Kidney (tissue), 14 donors: ENCODE measurements around the gene C1QTNF1. TPM values are rescaled to one million over a fixed set of nuclear protein-coding genes. Genes with fewer than 3 reads are reported as not detected.

Experiments used
- DNase-seq, 5 donors: peaks; one replicate each; pipeline ENCODE4 v3.0.0-alpha.2; 2013 to 2020
- FAIRE-seq: peaks from 2 replicates; lab custom pipeline; 2012; peaks lifted over from hg19 to GRCh38; lab: Jason Lieb, UNC
- H3K27ac ChIP-seq, 2 donors: one replicate each; pipeline ENCODE4 v1.7.0; 2013; ENCODE audit warnings: low read depth in 2 of 2, low read length in 2 of 2, inconsistent platforms in 1 of 2
- H3K27me3 ChIP-seq: one replicate; pipeline ENCODE4 v1.7.1; 2013; ENCODE audit warnings: low read length, inconsistent platforms; ENCODE audit not compliant: control insufficient read depth, insufficient read depth
- H3K36me3 ChIP-seq, 3 donors: one replicate each; pipeline versions ENCODE4 v1.7.0 to v1.7.1; 2013; ENCODE audit warnings: low read length in 3 of 3, control low read depth in 1 of 3, inconsistent platforms in 1 of 3; ENCODE audit not compliant: insufficient read depth in 3 of 3, control insufficient read depth in 2 of 3
- H3K4me1 ChIP-seq, 3 donors: one replicate each; pipeline versions ENCODE4 v1.7.0 to v1.7.1; 2013; ENCODE audit warnings: low read length in 3 of 3, inconsistent platforms in 1 of 3, low read depth in 1 of 3; ENCODE audit not compliant: control insufficient read depth in 2 of 3, insufficient read depth in 2 of 3
- H3K4me3 ChIP-seq, 3 donors: one replicate each; pipeline versions ENCODE4 v1.7.0 to v1.8.1; 2013; ENCODE audit warnings: low read length in 3 of 3, control low read depth in 1 of 3, inconsistent platforms in 1 of 3
- H3K9ac ChIP-seq, 3 donors: one replicate each; pipeline versions ENCODE4 v1.7.0 to v1.7.1; 2013; ENCODE audit warnings: low read length in 3 of 3, control low read depth in 1 of 3, inconsistent platforms in 1 of 3
- H3K9me3 ChIP-seq, 3 donors: one replicate each; pipeline versions ENCODE4 v1.7.0 to v1.7.1; 2013; ENCODE audit warnings: low read length in 3 of 3, control low read depth in 1 of 3, inconsistent platforms in 1 of 3; ENCODE audit not compliant: control insufficient read depth in 2 of 3, insufficient read depth in 1 of 3
- CTCF ChIP-seq: IDR thresholded peaks from 3 replicates; pipeline ENCODE4 v1.5.1; 2012; ENCODE audit warnings: mild to moderate bottlenecking, moderate library complexity, borderline replicate concordance; ENCODE audit not compliant: insufficient read depth; ENCODE audit errors: extremely low read depth
- intact Hi-C: fragments of 100-400 bp; cut with DNase I; formaldehyde crosslinking; loops from one replicate; pipeline ENCODE4 v1.11.1; 2022
- polyA plus RNA-seq: library from polyadenylated mRNA; stranded (reverse); fragments of 350-450 nt; fragmentation: Illumina TruSeq; extraction: RNeasy Lipid Tissue Mini Kit (QIAGEN cat#74804); gene quantifications from one replicate; pipeline ENCODE4 v1.2.3, GENCODE V29; 2014; ENCODE audit warnings: low read depth, low replicate concordance; ENCODE audit not compliant: insufficient read depth
- total RNA-seq: library from RNA; stranded (reverse); fragmentation: NEBNext Ultra II Directional; extraction: Animal tissue kit (Norgen Biotek cat#: 25700); gene quantifications from one replicate; pipeline ENCODE4 v1.2.1, GENCODE V29; 2021
- donor health status: control.
- donor health status: control.
- donor health status: control.
- donor health status: control.
- donor health status: control.
- donor health status: DM: yes; HTN: yes; CAD: no.
- donor health status: Normal renal cell carcinoma (clear cell type).

The C1QTNF1 gene
- total and polyA plus RNA-seq, 2 donors from 2014 or later: 18.0 to 65.2 TPM

DNA sequence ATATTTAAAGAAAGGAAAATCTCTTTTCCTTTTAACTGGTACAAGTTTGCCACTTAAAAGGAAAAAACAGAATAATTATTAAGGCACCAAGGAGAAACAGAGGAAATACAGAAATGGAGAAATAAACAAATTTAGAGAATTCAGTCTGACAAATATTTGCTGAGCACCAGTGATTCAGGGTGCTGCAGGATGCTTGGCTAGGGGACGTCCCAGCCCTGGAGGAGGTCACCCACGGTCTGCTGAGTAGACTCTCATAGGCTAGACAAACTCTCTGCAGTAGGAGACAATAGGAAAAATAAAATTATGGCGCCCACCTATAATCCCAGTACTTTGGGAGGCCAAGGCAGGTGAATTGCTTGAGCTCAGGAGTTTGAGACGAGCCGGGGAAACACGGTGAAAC lies 15.9 kb downstream of the C1QTNF1 start:
- FAIRE-seq (no peak), DNase-seq (no peak)
- Histone ChIP-seq H3K4me1 (peaks cover 0 to 3% (median 0%) of the 10 kb centered on the region in 3 donors), H3K36me3 (no peaks in the 10 kb centered on the region), H3K27me3 (no peaks in the 10 kb centered on the region), H3K27ac (no peak overlapping the region), H3K4me3 (no peak overlapping the region), H3K9me3 (no peaks in the 10 kb centered on the region), H3K9ac (no peak overlapping the region)
- intact Hi-C loops: no loop called here
- no peak for TF ChIP-seq CTCF

DNA sequence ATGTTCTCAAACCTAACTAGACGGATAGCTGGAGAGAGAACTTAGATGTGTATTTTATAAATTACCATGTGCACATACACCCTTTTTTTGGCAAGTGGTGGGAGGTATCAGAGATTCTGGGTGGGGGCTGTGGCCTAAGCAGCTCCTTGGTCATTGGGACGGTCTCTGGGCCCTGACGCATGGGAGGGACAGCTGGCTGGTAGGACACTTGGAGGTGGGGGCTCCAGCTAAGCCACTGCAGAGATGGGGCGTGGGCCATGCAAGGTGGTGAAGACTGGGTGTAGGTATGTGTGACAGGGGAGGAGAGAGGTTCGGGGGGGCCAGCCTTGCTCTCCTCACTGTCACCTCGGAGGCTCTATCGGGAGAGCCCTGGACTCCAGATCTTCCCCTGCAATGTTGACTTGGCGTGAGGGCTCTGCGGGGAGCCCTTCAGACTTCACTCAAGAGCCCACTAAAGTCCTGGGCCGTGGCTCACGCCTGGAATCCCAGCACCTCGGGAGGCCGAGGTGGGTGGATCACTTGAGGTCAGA lies 17.1 kb downstream of the C1QTNF1 start:
- no peak overlapping the region for H3K9ac ChIP-seq
- H3K4me3 ChIP-seq: no peak overlapping the region
- intact Hi-C loops: no loop called here
- no peak overlapping the region for H3K27ac ChIP-seq
- H3K9me3 ChIP-seq: no peaks in the 10 kb centered on the region
- H3K4me1 ChIP-seq: peaks cover 0 to 5% (median 0%) of the 10 kb centered on the region in 3 donors
- no peak for TF ChIP-seq CTCF
- H3K36me3 ChIP-seq: no peaks in the 10 kb centered on the region
- no peaks in the 10 kb centered on the region for H3K27me3 ChIP-seq
- FAIRE-seq (no peak), DNase-seq (no peak)

- intact Hi-C loops: no loop called here
- Histone ChIP-seq H3K9ac (no peak overlapping the region), H3K9me3 (no peaks in the 10 kb centered on the region), H3K27ac (no peak overlapping the region), H3K4me1 (peaks cover 0 to 5% (median 0%) of the 10 kb centered on the region in 3 donors), H3K27me3 (no peaks in the 10 kb centered on the region), H3K4me3 (no peak overlapping the region), H3K36me3 (no peaks in the 10 kb centered on the region)
- DNase-seq: no peak
- TF ChIP-seq CTCF: no peak
- no peak for FAIRE-seq
Measured at GRCh38 chr17:79041723-79042420, 17.9 kb downstream of the C1QTNF1 start.
